A549 (cell line): Measurements from ENCODE around the gene HIC1. TPM values are rescaled to one million over a fixed set of nuclear protein-coding genes. Genes with fewer than 3 reads are reported as not detected.

Experiments
- ATAC-seq, 2 experiments: fragments of 200-7000 bp in 1 of 2; fragments of >200 bp in 1 of 2; cut with Nextera tagmentation in 1 of 2; cut with Tn5 transposase in 1 of 2; 3 replicates each; pipeline versions ENCODE4 v1.8.0 to v1.9.1; 2018 to 2020; ENCODE audit warnings: mild to moderate bottlenecking in 1 of 2, moderate library complexity in 1 of 2
- CTCF ChIA-PET: fragments of 300-600 bp; sonication (Branson Sonifier 250); formaldehyde crosslinking; extraction: SDS; loops from one replicate; lab custom pipeline; 2021; ENCODE audit warnings: antibody characterized with exemption, inconsistent platforms; lab: Yijun Ruan, JAX
- POLR2A ChIA-PET: fragments of 350-600 bp; formaldehyde crosslinking; extraction: SDS; loops from one replicate; lab custom pipeline; 2021; ENCODE audit warnings: antibody characterized with exemption, inconsistent platforms; lab: Yijun Ruan, JAX
- DNase-seq, 2 experiments: peaks; one replicate each; pipeline versions ENCODE4 v3.0.0 to v3.0.0-alpha.2; 2011 to 2016; ENCODE audit warnings: low read depth in 1 of 2, low spot score in 1 of 2
- FAIRE-seq: peaks from 2 replicates; lab custom pipeline; 2011; peaks lifted over from hg19 to GRCh38; lab: Jason Lieb, UNC
- H3K27ac ChIP-seq, 2 experiments: fragments of >200 bp; sonication (Bioruptor Twin); formaldehyde crosslinking; 3 replicates each; pipeline ENCODE4 v1.5.1; 2016 to 2017
- H3K4me1 ChIP-seq: fragments of >200 bp; sonication (Bioruptor Twin); formaldehyde crosslinking; 3 replicates; pipeline ENCODE4 v1.6.1; 2016
- H3K4me2 ChIP-seq: fragments of >200 bp; sonication (Bioruptor Twin); formaldehyde crosslinking; 3 replicates; pipeline ENCODE4 v1.6.1; 2016
- H3K4me3 ChIP-seq: fragments of >200 bp; sonication (Bioruptor Twin); formaldehyde crosslinking; 3 replicates; pipeline ENCODE4 v1.5.1; 2016
- H3K9me3 ChIP-seq: fragments of >200 bp; sonication (Bioruptor Twin); formaldehyde crosslinking; 3 replicates; pipeline ENCODE4 v1.6.1; 2016
- BHLHE40 ChIP-seq: IDR thresholded peaks from 2 replicates; pipeline ENCODE4 v1.6.1; 2012; ENCODE audit warnings: low read depth, low read length, inconsistent platforms
- CBX2 ChIP-seq: fragments of 200-600 bp; sonication (generic); IDR thresholded peaks from 2 replicates; pipeline ENCODE4 v1.6.1; 2016; ENCODE audit warnings: low read depth, mild to moderate bottlenecking, borderline replicate concordance
- CEBPB ChIP-seq, 2 experiments: fragments of >200 bp in 1 of 2; sonication (Bioruptor Twin) in 1 of 2; formaldehyde crosslinking in 1 of 2; IDR thresholded peaks; 2 replicates each; pipeline ENCODE4 v1.6.1; 2012 to 2016
- CHD4 ChIP-seq: fragments of 200-600 bp; sonication (generic); IDR thresholded peaks from 2 replicates; pipeline ENCODE4 v1.6.1; 2016; ENCODE audit warnings: antibody characterized with exemption, mild to moderate bottlenecking, borderline replicate concordance
- CTCF ChIP-seq: fragments of >200 bp; sonication (Bioruptor Twin); formaldehyde crosslinking; IDR thresholded peaks from 3 replicates; pipeline ENCODE4 v1.5.1; 2016
- EHMT2 ChIP-seq: fragments of 200-600 bp; sonication (generic); IDR thresholded peaks from 2 replicates; pipeline ENCODE4 v1.6.1; 2016; ENCODE audit warnings: antibody characterized with exemption, low read depth, mild to moderate bottlenecking, moderate library complexity
- ESRRA ChIP-seq: fragments of 150-350 bp; IDR thresholded peaks from 2 replicates; pipeline ENCODE4 v1.6.1; 2014; ENCODE audit warnings: mild to moderate bottlenecking, low read length, borderline replicate concordance
- FOSB ChIP-seq: fragments of 250-450 bp; sonication (Bioruptor Pico); IDR thresholded peaks from 2 replicates; pipeline ENCODE4 v1.5.0; 2020; ENCODE audit warnings: mild to moderate bottlenecking, moderate library complexity
- FOSL2 ChIP-seq, 2 experiments: fragments of 450-650 bp in 1 of 2; fragments of >200 bp in 1 of 2; sonication (Bioruptor Twin) in 1 of 2; formaldehyde crosslinking; IDR thresholded peaks; 2 replicates each; pipeline versions ENCODE4 v1.5.0 to v1.6.1; 2016 to 2020; ENCODE audit warnings: mild to moderate bottlenecking in 1 of 2, moderate library complexity in 1 of 2
- FOXS1 ChIP-seq: fragments of 250-450 bp; sonication (Bioruptor Pico); IDR thresholded peaks from 2 replicates; pipeline ENCODE4 v1.5.0; 2020; ENCODE audit warnings: mild to moderate bottlenecking, moderate library complexity
- GATA3 ChIP-seq: IDR thresholded peaks from 2 replicates; pipeline ENCODE4 v1.6.1; 2012; ENCODE audit warnings: borderline replicate concordance
- HMGXB4 ChIP-seq: fragments of 250-450 bp; sonication (Bioruptor Pico); IDR thresholded peaks from 2 replicates; pipeline ENCODE4 v1.5.0; 2021; ENCODE audit warnings: mild to moderate bottlenecking, moderate library complexity, borderline replicate concordance
- HOXB13 ChIP-seq: fragments of 250-450 bp; sonication (Bioruptor Pico); IDR thresholded peaks from 2 replicates; pipeline ENCODE4 v1.5.0; 2020; ENCODE audit warnings: low read depth, mild to moderate bottlenecking, moderate library complexity
- HOXB5 ChIP-seq: fragments of 250-450 bp; sonication (Bioruptor Pico); IDR thresholded peaks from 2 replicates; pipeline ENCODE4 v1.5.0; 2020; ENCODE audit warnings: mild to moderate bottlenecking, moderate library complexity
- JUN ChIP-seq, 2 experiments: fragments of >200 bp; sonication (Bioruptor Twin); formaldehyde crosslinking; IDR thresholded peaks; 2 replicates in 1 of 2; 3 replicates in 1 of 2; pipeline ENCODE4 v1.6.1; 2016 to 2017
- KDM5A ChIP-seq: fragments of 200-600 bp; sonication (generic); IDR thresholded peaks from 2 replicates; pipeline ENCODE4 v1.6.1; 2016; ENCODE audit warnings: antibody characterized with exemption, mild to moderate bottlenecking
- MAZ ChIP-seq: fragments of 150-350 bp; IDR thresholded peaks from 2 replicates; pipeline ENCODE4 v1.6.1; 2014; ENCODE audit warnings: antibody characterized with exemption, low read depth, low read length, borderline replicate concordance
- MYC ChIP-seq: IDR thresholded peaks from 2 replicates; pipeline ENCODE4 v1.6.1; 2012; ENCODE audit warnings: mild to moderate bottlenecking, inconsistent platforms, low read length, improper control_type of control experiment, borderline replicate concordance
- NPAS2 ChIP-seq: fragments of 250-450 bp; sonication (Bioruptor Pico); IDR thresholded peaks from 2 replicates; pipeline ENCODE4 v1.8.0; 2022; ENCODE audit warnings: mild to moderate bottlenecking, moderate library complexity, borderline replicate concordance
- PBX3 ChIP-seq: IDR thresholded peaks from 2 replicates; pipeline ENCODE4 v1.6.1; 2012
- POLR2AphosphoS2 ChIP-seq: conservative IDR thresholded peaks from 2 replicates; pipeline ENCODE4 v1.6.1; 2012; ENCODE audit warnings: low read length, improper control_type of control experiment, inconsistent platforms
- RARB ChIP-seq: fragments of 250-450 bp; sonication (Bioruptor Pico); IDR thresholded peaks from 2 replicates; pipeline ENCODE4 v1.8.0; 2021; ENCODE audit warnings: mild to moderate bottlenecking, moderate library complexity
- RCOR1 ChIP-seq: fragments of 150-350 bp; IDR thresholded peaks from 2 replicates; pipeline ENCODE4 v1.6.1; 2014; ENCODE audit warnings: antibody characterized with exemption, low read length, low read depth
- SMC3 ChIP-seq: fragments of >200 bp; sonication (Bioruptor Twin); formaldehyde crosslinking; IDR thresholded peaks from 3 replicates; pipeline ENCODE4 v1.6.1; 2018; ENCODE audit warnings: inconsistent platforms
- SREBF2 ChIP-seq: fragments of 450-650 bp; IDR thresholded peaks from 2 replicates; pipeline ENCODE4 v1.6.1; 2014; ENCODE audit warnings: mild to moderate bottlenecking, moderate library complexity
- TP53 ChIP-seq: fragments of 250-450 bp; sonication (Bioruptor Pico); IDR thresholded peaks from 2 replicates; pipeline ENCODE4 v1.5.0; 2021; ENCODE audit warnings: mild to moderate bottlenecking, moderate library complexity
- USF2 ChIP-seq: fragments of 450-650 bp; IDR thresholded peaks from 2 replicates; pipeline ENCODE4 v1.6.1; 2014; ENCODE audit warnings: antibody characterized with exemption
- ZC3H11A ChIP-seq: fragments of 450-650 bp; IDR thresholded peaks from 2 replicates; pipeline ENCODE4 v1.6.1; 2014; ENCODE audit warnings: antibody characterized with exemption, mild to moderate bottlenecking
- ZSCAN20 ChIP-seq: fragments of 250-450 bp; sonication (Bioruptor Pico); IDR thresholded peaks from 2 replicates; pipeline ENCODE4 v1.8.0; 2022; ENCODE audit warnings: mild to moderate bottlenecking, moderate library complexity
- WGBS: methylation state at CpG from one replicate; pipeline ENCODE4 v1.1.6; 2017; ENCODE audit errors: missing lambda C conversion rate; 5-methylcytosine and 5-hydroxymethylcytosine counted together
- polyA plus RNA-seq, 4 experiments: library from polyadenylated mRNA; depleted of rRNA in 3 of 4; stranded (reverse); fragments of >200 nt; fragmentation: RNase III in 1 of 4; extraction: RNeasy Plus Mini Kit Qiagen cat#74134 plus additional on column Dnase treatment in 1 of 4; gene quantifications; 2 replicates in 3 of 4; 3 replicates in 1 of 4; pipeline ENCODE4 v1.2.3, GENCODE V29; 2011 to 2017

Gene HIC1
- polyA plus RNA-seq, 2 of the 4 experiments (the other 2 are of a cell fraction): 0.13 to 1.3 TPM

GRCh38 chr17:2095536-2095910 lies 40.6 kb downstream of the HIC1 start:
- no peaks in the 10 kb centered on the region for H3K4me1 ChIP-seq
- ChIA-PET POLR2A (no interaction called here), CTCF (interaction anchor here (1.1 to 4.3 kb wide), 11 partner anchors 10 to 241 kb away, joined by 3 to 21 read pairs (median 5); partner anchors contain the start of genes HIC1 and TSR1)
- H3K27ac ChIP-seq: no peak overlapping the region
- H3K4me2 ChIP-seq: no peak overlapping the region
- WGBS: 84% methylated on average over 10 of the region's 10 CpGs
- ATAC-seq (no peak), DNase-seq (no peak), FAIRE-seq (no peak)
- no peak overlapping the region for H3K4me3 ChIP-seq
- TF ChIP-seq CHD4 (no peak), MYC (no peak), SREBF2 (no peak), PBX3 (no peak), FOSL2 (IDR thresholded peaks at IDR 0.05) (no peak), FOSL2 (CRISPR knock-in tag; IDR thresholded peaks at IDR 0.05) (no peak), CTCF (no peak), ZC3H11A (no peak), HOXB13 (CRISPR knock-in tag) (no peak), USF2 (no peak), JUN (IDR thresholded peaks at IDR 0.05) (no peak), FOSB (CRISPR knock-in tag) (no peak), TP53 (no peak), CBX2 (no peak), NPAS2 (CRISPR knock-in tag) (no peak), ZSCAN20 (CRISPR knock-in tag) (no peak), EHMT2 (no peak), GATA3 (no peak)
- H3K9me3 ChIP-seq: no peaks in the 10 kb centered on the region

GRCh38 chr17:2101448-2102257 lies 46.8 kb downstream of the HIC1 start:
- no peak overlapping the region for H3K27ac ChIP-seq
- ChIA-PET CTCF (interaction anchor here (0.9 to 2.2 kb wide), 6 partner anchors 13 to 47 kb away, joined by 3 to 14 read pairs (median 4); no protein-coding TSS in a partner anchor), POLR2A (interaction anchor here (0.7 kb wide), 1 partner anchor 298 kb away, joined by 5 read pairs; no protein-coding TSS in a partner anchor)
- TF ChIP-seq ESRRA (no peak), CHD4 (no peak), POLR2AphosphoS2 (no peak), BHLHE40 (no peak), SMC3 (no peak), RARB (CRISPR knock-in tag) (no peak), HOXB13 (CRISPR knock-in tag) (no peak), CEBPB (IDR thresholded peaks at IDR 0.05) (no peak), JUN (IDR thresholded peaks at IDR 0.05) (no peak), PBX3 (no peak), HOXB5 (no peak), ZSCAN20 (CRISPR knock-in tag) (no peak), MAZ (no peak), HMGXB4 (CRISPR knock-in tag) (no peak), FOXS1 (CRISPR knock-in tag) (no peak), KDM5A (no peak), RCOR1 (no peak)
- FAIRE-seq: peak; percentile 7
- 87% methylated on average over 15 of the region's 15 CpGs for WGBS
- ATAC-seq: no peak
- H3K4me2 ChIP-seq: no peak overlapping the region
- no peaks in the 10 kb centered on the region for H3K9me3 ChIP-seq
- no peaks in the 10 kb centered on the region for H3K4me1 ChIP-seq
- DNase-seq: no peak
- H3K4me3 ChIP-seq: no peak overlapping the region
